DMS153 (cell line): ENCODE results near the gene TTLL6.
A peak's percentile ranks its signal among the peaks of the same experiment; 100 is the strongest.
"Not testable (repeated sequence)": the region's sequence is repeated elsewhere in the genome, so short reads cannot be mapped to it uniquely, and the experiment has no call there.

Experiments
- DNase-seq: peaks from one replicate; lab custom pipeline; 2025; lab: John Stamatoyannopoulos, UW

TTLL6 gene

GRCh38 chr17:48723423-48724250 lies 93.4 kb downstream of the TTLL6 start:
- peak; percentile 56 for DNase-seq

- DNase-seq = peak; percentile 16
Observed at GRCh38 chr17:48722915-48723422, 94.1 kb downstream of the TTLL6 start, which contains the start of gene PRAC2. PRAC2 (plus strand) TSS chr17:48723185; CDS start chr17:48724411, 1,226 bp downstream.

GRCh38 chr17:48722201-48722907 lies 94.7 kb downstream of the TTLL6 start, which contains the start of gene PRAC1:
PRAC1 (minus strand) TSS chr17:48722518; CDS start chr17:48722392, 126 bp downstream.
- DNase-seq = no peak

GRCh38 chr17:48721009-48721402 lies 96.0 kb downstream of the TTLL6 start:
- DNase-seq = no peak

GRCh38 chr17:48720266-48721008 lies 96.6 kb downstream of the TTLL6 start:
- peak; percentile 34 for DNase-seq

GRCh38 chr17:48719642-48720265 lies 97.3 kb downstream of the TTLL6 start:
- DNase-seq = no peak

- DNase-seq = no peak
Observed at GRCh38 chr17:48718761-48719641, 98.0 kb downstream of the TTLL6 start.

GRCh38 chr17:48718227-48718760 lies 98.7 kb downstream of the TTLL6 start:
- DNase-seq = no peak

- DNase-seq = no peak
Observed at GRCh38 chr17:48717367-48718226, 99.4 kb downstream of the TTLL6 start.

GRCh38 chr17:48716549-48716948 lies 100.5 kb downstream of the TTLL6 start:
- DNase-seq = not testable (repeated sequence)

- peak; percentile 80 for DNase-seq
Observed at GRCh38 chr17:48715496-48716399, 101.3 kb downstream of the TTLL6 start.
